Measurements from ENCODE around the gene FRAT2.
A peak's percentile ranks its signal among the peaks of the same experiment; 100 is the strongest.
"Not testable (repeated sequence)": the region's sequence is repeated elsewhere in the genome, so short reads cannot be mapped to it uniquely, and the experiment has no call there.

Gene FRAT2

DNA sequence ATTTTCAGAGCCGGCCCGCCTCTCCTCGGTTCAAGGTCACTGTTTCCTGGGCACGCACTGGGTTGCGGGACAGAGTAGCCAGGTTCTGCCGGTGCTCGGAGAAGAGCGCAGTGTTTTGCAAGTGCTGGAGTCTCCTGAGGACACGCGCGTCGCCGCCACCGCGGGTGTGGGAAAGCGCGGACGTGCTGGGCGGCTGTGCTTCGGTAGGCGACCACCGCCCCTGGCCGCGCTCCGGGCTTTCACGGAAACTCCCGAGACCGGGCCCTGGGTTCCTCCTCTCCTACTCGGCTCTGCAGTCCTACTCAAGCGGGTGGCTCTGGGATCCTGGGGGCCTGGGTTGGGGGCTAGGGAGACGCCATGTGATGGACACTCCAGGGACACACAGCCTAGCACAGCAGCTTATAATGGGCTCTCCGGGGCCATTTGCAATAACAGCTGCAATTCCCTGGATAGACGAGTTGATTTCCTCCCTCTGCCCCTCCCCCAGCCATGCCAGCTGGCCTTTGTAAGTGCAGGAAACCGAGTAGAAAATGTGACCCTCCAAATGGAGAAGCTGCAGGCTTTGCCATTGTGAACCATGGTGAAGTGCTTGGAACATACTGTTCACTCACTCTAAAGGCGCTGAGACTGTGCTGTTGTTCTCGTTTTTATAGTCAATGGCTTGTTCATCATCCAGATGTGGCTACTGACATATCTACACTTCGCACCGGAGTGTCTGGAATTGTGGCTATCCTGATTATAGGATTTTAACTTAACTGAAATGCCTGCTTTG lies 13.3 kb downstream of the FRAT2 start:
- peak; percentile 45 for DNase-seq

DNA sequence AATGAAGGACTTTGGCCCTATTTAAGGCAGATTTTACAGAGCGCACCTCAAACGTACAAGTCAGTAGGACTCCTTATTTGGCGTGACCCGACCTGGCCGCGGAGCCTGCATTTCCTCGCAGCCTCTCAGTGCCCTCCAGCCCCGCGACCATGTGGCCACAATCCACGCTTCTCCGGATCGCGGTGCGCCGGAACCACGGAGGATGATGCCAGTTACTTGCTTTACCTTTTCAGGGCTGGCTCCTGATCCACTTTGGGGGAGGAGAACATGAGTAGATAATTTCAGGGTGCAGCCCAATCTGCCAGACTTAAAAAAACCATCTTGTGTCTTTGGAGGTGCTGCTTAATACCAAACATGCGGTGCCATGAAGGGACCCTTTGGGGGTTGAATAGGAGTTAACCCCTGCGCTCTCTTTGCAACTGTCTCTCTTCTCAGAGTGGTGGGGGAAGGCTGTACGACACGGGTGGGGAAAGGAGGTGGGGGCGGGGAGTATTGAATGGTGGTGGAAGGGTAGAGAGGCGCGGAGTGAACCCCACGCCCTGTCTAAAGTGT lies 14.0 kb downstream of the FRAT2 start:
- DNase-seq, result no peak

DNA sequence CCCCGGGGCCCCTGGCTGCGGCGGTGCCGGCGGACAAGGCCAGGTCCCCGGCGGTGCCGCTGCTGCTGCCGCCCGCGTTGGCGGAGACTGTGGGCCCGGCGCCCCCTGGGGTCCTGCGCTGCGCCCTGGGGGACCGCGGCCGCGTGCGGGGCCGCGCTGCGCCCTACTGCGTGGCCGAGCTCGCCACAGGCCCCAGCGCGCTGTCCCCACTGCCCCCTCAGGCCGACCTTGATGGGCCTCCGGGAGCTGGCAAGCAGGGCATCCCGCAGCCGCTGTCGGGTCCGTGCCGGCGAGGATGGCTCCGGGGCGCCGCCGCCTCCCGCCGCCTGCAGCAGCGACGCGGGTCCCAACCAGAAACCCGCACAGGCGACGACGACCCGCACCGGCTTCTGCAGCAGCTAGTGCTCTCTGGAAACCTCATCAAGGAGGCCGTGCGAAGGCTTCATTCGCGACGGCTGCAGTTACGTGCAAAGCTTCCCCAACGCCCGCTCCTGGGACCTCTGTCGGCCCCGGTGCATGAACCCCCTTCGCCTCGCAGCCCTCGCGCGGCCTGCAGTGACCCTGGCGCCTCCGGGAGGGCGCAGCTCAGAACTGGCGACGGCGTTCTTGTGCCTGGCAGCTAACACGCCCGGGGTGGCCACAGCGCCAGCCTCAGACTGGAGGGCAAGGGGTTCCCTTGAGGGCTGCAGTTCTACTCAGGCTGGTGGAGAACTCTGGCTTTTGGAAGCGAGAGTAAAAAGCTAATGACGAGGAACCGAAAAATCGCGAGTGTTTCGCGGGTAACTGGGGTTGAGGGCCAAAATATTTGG lies 14.7 kb downstream of the FRAT2 start:
- peak; percentile 58 for DNase-seq

DNA sequence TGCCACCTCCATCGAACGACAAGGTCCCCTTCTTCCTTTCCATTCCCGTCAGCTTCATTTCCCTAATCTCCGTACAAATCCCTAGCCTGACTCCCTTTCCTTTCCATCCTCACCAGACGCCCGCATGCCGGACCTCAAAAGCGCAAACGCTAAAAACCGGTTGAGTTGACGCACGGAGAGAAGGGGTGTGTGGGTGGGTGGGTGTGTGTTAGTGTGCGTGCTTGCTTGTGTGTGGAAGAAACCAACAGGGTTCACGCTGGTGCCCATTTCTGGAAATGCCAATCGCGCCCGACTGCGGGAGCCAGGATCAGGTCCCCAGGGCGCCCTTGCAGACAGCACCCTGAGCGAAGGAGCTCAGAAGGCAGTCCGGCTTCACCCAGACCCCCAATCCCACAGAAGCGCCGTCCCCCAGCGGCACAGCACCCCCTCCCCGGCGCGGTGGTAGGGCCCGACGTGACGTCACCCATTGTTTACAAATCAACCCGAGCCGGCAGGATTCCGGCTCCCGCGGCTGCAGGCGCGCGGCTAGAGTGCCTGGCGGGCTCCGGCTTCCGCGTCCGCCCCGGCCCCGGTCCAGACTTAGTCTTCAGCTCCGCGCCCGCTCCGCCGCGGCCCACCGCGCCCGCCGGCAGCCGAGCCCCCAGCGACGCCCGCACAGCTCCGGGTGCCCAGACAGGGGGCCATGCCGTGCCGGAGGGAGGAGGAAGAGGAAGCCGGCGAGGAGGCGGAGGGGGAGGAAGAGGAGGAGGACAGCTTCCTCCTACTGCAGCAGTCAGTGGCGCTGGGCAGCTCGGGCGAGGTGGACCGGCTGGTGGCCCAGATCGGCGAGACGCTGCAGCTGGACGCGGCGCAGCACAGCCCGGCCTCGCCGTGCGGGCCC lies 15.5 kb downstream of the FRAT2 start, which contains the start of gene FRAT1:
Gene FRAT1, plus strand, starts transcription at position 500 of the 880 bp plus-strand sequence. Its CDS starts 183 bp downstream, at position 683.
- DNase-seq, result peak; percentile 74

DNA sequence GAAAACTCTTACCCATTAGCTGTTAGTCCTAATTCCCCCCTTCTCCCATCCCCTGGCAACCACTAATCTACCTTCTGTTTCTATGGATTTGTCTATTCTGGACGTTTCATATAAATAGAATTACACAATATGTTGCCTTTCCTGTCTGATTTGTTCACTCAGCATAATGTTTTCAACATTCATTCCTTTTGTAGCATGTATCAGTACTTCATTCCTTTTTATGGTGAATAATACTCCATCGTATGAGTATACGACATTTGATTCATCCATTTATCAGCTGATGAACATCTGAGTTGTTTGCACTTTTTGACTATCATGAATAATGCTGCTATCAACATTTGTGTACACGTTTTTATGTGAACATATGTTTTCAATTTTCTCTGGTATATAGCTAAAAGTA lies 19.9 kb downstream of the FRAT2 start:
- DNase-seq, result no peak

DNA sequence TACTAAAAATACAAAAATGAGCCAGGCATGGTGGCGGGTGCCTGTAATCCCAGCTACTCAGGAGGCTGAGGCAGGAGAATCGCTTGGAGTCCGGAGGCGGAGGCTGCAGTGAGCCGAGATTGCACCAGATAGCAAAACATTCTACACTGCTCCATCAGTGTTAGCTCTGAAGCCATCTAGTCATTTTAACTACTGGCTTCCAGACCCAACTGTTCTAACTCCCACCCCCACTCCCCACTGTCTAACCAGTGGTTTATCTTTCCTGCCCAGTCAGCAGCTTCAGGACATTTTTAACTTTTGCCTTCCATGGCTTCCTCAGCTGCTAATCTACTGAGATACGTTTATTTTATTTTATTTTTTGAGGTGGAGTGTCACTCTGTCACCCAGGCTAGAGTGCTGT lies 21.6 kb downstream of the FRAT2 start:
- no peak for DNase-seq

DNA sequence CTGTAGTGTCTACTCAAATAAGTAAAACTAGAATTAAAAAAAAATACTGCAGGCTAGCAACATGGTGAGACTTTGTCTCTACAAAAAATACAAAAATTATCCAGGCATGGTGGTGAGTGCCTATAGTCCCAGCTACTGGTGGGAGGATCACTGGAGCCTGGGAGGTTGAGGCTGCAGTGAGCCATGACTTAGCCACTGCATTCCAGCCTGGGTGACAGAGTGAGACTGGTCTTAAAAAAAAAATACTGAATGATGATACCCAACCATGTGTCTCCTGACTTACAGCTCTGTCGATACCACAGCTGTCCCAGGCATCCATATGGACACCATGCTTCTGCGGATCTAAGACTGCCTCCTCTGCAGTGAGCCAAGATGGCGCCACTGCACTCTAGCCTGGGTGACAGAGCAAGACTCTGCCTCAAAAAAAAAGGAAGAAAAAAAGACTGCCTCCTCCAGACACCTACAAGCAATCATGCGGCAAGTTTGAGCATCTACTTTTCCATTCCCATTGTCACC lies 23.4 kb downstream of the FRAT2 start:
- no peak for DNase-seq

DNA sequence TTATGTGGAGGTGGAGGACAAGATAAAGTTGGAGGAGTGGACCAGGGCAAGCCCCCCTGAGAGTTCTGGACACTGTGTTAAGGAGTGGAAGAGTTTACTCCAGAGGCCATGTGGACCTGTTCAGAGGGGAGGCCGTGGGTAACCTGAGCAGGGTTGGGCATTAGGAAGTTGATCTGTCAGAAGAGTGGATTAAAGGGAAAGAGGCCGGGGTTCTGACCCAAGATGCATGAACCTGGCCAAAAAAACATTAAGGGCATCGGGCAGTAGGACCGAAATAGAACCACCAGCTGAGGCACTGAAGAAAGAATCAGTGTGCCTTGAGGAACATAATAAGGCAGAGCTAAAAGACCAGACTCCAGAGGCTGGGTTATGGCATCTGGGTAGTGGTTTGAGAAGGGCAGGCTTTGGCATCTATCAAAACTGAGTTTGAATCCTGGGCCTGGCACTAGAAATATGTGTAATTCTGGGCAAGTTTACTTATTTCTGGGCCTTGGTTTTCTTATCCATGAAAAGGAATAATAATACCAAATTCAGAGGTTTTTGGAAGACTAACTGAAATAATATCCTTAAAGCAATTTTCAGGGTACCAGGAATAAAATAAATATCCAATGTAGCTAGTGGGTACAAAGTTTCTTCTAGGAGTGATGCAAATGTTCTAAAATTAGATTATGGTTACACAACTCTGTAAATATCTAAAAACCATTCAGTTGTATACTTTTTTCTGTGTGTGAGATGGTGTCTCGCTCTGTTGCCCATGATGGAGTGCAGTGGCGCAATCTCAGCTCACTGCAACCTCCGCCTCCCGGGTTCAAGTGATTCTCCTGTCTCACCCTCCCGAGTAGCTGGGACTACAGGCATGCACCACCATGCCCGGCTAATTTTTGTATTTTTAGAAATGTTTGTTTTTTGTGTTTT lies 26.4 kb downstream of the FRAT2 start:
- no peak for DNase-seq

DNA sequence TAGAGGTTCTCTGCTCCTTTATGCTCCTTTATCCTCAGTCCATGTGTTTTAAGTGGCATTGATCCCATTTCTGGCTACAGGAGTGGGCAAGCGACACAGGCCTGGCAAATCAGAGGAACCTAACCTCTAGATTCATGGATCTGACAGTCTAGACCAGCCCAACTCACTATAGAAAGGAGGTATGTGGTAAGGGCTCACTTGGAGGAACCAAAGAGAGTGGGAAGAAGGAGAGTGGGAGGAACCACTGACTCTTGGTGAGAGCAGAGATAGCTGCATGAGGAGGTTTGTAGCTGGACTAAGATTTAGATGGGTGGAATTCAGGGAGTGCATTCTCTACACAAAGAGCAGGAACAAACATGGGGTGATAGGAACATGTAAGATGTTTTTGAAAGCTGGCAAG lies 27.1 kb downstream of the FRAT2 start:
- no peak for DNase-seq

DNA sequence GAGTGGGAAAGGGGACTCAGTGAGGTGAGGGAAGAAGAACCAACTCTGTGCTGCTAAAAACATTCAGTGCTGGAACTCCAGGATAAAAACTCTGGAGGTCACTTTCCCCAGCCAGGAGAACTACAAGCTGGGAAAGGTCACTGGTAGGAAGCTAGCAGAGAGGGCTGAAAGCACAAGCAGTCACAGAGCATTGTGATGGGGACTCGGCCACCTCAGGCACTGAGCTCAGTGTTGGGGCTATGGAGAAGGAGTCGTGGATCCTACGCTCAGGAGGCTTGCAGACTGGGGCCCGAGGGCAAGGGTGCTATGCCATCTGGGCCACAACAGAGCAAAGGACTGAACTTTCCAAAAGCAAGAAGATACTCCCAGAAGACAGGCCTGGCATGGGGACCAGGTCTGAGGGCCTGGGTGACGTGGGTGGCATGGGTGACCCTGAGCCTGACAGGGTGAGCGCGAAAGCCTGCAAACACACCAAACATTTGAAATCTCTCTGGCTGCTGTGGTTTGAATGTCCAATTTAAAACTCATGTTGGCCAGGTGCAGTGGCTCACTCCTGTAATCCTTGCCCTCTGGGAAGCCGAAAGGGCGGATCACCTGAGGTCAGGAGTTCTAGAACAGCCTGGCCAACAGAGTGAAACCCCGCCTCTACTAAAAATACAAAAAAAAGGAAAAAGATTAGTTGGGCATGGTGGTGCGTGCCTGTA lies 32.3 kb downstream of the FRAT2 start:
- no peak for DNase-seq

DNA sequence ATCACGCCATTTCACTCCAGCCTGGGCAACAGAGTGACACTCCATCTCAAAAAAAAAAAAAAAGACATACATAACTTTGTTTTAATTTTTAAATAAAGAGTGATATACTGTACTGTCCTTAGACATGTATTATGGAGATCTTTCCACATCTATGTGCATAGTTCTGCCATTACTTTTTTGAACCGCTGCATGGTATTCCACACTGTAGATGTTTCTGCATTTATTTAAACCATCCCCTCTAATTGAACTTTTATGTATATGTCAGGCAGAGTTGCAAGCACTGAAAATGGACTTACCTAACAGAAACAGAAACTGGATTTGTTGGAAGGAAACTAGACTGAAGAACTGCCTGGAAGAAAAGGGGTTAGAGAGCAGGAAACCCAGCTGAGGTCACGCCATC lies 33.5 kb downstream of the FRAT2 start:
- no peak for DNase-seq

DNA sequence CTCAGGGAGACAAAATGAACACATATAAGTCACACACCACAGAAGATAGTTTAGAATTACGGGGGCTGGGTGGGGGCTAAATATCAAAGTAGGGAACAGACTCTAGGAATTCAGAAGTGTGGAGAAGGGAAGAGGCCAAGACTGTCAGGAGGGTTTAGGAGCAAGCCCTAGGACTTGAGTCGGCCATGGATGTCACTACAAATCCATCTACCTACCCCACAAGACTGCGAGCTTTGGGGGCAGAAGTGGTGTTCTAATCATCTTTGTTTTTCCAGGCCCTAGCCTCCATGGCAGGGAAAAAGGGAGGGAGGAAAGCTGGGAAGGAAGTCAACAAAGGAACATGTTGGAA lies 36.3 kb downstream of the FRAT2 start:
- DNase-seq, result no peak

DNA sequence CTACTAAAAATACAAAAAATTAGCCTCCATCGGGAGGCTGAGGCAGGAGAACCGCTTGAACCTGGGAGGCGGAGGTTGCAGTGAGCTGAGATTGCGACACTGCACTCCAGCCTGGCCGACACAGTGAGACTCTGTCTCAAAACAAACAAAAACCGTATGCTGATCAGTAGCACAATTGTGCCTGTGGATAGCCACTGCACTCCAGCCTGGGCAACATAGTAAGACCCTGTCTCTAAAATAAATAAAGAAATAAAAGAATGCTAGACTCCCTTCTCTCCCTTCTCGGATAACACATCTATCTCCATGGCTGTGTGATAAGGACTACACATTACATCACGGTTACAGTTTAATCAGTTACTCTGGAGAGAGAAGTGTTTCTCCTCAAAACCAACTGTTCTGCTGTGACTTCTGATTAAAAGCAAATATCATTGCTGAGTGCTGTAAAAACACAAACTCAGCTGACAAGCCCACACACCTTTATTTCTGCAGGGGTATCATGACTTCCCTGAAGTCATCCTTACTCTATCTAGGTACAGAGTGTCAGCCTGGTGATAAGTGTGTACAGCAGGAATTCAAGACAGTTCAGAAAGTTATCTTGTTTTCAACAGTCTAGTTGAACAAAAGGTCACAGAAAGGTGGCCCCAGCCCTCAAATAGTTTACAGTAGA lies 36.8 kb downstream of the FRAT2 start:
- no peak for DNase-seq

DNA sequence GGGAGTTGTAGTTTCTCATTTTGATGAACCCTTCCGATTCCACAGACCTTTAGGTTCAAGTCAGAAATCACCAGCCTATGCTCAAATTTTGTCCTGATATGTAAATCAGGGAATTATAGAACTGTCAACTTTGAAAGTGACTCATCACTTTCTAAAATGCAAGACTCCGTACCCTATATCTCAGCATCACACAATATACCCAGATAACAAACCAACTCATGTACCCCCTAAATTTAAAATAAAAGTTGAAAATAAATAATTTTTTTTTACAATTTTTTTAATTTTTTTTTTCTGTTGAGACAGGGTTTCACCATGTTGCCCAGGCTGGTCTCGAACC lies 41.7 kb downstream of the FRAT2 start:
- no peak for DNase-seq

DNA sequence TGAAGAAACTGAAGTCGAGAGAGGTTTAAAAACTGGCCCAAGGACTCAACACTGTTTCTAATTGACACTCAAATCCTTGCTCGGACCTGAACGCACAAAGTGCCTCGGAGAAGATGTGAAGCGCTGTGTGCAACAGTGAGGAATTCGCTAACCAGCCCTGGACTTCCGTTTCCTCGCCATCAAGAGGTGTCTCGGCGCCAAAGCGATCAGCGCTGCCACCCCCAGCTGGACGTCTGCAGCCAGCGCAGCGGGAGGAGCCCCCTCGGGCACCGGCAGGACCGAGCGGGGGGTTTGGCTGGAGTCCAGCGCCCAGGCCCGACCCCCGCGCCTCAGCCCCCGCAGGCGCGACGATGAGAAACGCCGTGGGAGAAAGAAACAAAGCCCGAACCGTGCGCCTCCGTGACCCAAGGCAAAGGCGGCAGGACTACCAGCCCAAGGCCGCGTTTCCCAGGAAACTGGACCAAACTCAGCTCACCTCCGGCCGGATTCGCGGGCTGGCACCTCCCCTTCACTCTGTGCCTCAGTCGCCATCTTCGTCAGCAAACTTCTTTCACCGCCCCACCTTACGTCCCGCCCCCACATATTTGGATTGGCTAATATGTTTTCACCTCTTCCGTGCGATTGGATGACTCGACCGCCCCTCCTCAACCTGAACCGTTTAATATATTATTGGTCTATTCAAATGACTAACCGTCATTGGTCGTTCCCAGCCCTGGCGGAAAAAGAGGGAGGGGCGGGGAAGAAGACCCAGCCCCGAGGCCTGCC lies 42.2 kb downstream of the FRAT2 start, which contains the start of gene ARHGAP19:
Gene ARHGAP19, minus strand, starts transcription at position 541 of the 765 bp plus-strand sequence. Its CDS starts 10 bp downstream, at position 531.
- peak; percentile 90 for DNase-seq

DNA sequence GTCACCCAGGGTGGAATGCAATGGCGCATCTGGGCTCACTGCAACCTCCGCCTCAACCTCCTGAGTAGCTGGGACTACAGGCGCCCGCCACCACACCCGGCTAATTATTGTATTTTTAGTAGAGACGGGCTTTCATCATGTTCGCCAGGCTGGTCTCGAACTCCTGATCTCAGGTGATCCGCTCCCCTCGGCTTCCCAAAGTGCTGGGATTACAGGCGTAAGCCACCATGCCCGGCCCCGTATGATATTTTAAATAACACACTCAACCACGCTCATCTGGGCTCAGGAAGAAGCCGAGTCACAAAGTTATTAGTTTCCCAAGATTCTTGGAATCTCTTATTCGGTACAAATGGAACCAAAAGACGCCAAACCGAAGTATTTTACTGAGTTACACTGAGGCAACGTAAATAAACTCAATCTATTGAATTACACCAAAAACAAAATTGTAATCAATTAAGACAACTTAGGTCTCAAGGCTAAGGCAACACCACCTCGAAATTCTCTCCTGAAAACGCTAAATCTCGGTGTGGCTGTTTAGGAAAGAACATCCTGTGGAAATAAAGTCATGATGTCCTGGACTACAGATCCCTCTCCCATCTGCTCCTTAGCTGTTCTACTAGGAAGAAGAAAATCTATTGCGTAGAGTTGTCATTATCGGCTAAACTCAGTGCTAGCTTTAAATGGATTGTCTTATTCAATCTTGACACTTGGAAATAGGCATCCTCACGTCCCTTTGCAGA lies 43.0 kb downstream of the FRAT2 start:
- peak; percentile 54 for DNase-seq

DNA sequence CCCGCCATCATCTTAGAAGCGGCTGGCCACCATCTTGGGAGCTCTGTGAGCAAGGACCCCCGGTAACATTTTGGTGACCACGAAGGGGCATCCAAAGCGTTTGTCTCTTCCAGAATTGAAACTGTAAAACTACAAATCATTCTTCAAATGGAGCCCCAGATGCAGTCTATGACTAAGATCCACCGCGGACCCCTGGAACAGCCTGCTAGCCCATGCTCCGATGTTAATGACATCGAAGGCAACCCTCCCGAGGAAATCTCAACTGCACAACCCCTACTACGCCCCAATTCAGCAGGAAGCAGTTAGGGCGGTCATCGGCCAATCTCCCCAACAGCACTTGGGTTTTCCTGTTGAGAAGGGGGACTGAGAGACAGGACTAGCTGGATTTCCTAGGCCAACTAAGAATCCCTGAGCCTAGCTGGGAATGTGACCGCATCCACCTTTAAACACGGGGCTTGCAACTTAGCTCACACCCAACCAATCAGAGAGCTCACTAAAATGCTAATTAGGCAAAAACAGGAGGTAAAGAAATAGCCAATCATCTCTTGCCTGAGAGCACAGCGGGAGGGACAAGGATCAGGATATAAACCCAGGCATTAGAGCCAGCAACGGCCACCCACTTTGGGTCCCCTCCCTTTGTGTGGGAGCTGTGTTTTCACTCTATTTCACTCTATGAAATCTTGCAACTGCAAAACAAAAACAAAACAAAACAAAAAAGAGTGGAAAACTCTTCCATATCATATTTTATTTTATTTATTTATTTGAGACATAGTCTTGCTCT lies 43.8 kb downstream of the FRAT2 start:
- not testable (repeated sequence) for DNase-seq

DNA sequence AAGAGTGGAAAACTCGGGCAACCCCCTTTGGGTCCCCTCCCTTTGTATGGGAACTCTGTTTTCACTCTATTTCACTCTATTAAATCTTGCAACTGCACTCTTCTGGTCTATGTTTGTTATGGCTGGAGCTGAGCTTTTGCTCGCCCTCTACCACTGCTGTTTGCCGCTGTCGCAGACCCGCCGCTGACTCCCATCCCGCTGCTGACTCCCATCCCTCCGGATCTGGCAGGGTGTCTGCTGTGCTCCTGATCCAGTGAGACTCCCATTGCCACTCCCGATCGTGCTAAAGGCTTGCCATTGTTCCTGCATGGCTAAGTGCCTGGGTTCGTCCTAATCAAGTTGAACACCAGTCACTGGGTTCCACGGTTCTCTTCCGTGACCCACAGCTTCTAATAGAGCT lies 44.5 kb downstream of the FRAT2 start:
- not testable (repeated sequence) for DNase-seq

Measured in KG1 (cell line).